Left lung (tissue), 10 donors: ENCODE results near the gene PAK1. TPM values are rescaled to one million over a fixed set of nuclear protein-coding genes. Genes with fewer than 3 reads are reported as not detected.

Experiments
- ATAC-seq: fragments of 200-7000 bp; cut with Tn5 transposase; one replicate; pipeline ENCODE4 v1.9.1; 2020; ENCODE audit warnings: moderate library complexity
- DNase-seq, 4 donors: peaks; one replicate each; pipeline ENCODE4 v3.0.0-alpha.2; 2013 to 2020
- H3K27ac ChIP-seq, 2 donors: fragments of 200-600 bp; sonication (generic) in 1 of 2; one replicate each; pipeline versions ENCODE4 v1.5.0 to v1.8.0; 2020 to 2021
- H3K27me3 ChIP-seq, 2 donors: fragments of 200-600 bp; sonication (generic) in 1 of 2; one replicate each; pipeline versions ENCODE4 v1.5.0 to v1.8.0; 2020 to 2021
- H3K36me3 ChIP-seq, 2 donors: fragments of 200-600 bp; sonication (generic) in 1 of 2; one replicate each; pipeline versions ENCODE4 v1.5.0 to v1.8.0; 2020 to 2021
- H3K4me1 ChIP-seq, 2 donors: fragments of 200-600 bp; one replicate each; pipeline ENCODE4 v1.8.0; 2021
- H3K4me3 ChIP-seq, 2 donors: fragments of 200-600 bp; sonication (generic) in 1 of 2; one replicate each; pipeline versions ENCODE4 v1.5.0 to v1.8.0; 2020 to 2021; ENCODE audit warnings: mild to moderate bottlenecking in 1 of 2
- H3K9me3 ChIP-seq, 2 donors: fragments of 200-600 bp; sonication (generic) in 1 of 2; one replicate each; pipeline versions ENCODE4 v1.5.0 to v1.8.0; 2020 to 2021
- intact Hi-C, 2 donors: fragments of 100-400 bp; cut with DNase I; formaldehyde crosslinking; loops; one replicate each; pipeline versions ENCODE4 v1.11.2 to v1.14.2; 2022
- polyA plus RNA-seq, 6 donors: library from polyadenylated mRNA; unstranded; fragments of 120-200 nt; gene quantifications; one replicate each; pipeline ENCODE4 v1.2.1, GENCODE V29; 2013; ENCODE audit not compliant: insufficient read length in 6 of 6
- total RNA-seq, 2 donors: library from RNA; stranded (reverse); fragmentation: NEBNext Ultra II Directional; extraction: Animal tissue kit (Norgen Biotek cat#: 25700); gene quantifications; one replicate each; pipeline ENCODE4 v1.2.1, GENCODE V29; 2021
- TF ChIP-seq, protein P1 (sequence below), 2 donors: fragments of 200-600 bp; sonication (generic) in 1 of 2; IDR thresholded peaks; one replicate each; pipeline versions ENCODE4 v1.5.0 to v1.8.0; 2021; ENCODE audit warnings: antibody characterized with exemption in 2 of 2
- donor health status: DM: no; HTN: yes; CAD: no.
- donor health status: DM: no; HTN: no; CAD: no.

Gene PAK1
- total and polyA plus RNA-seq, 8 donors = 32.4 to 61.4 (median 51.4) TPM

DNA sequence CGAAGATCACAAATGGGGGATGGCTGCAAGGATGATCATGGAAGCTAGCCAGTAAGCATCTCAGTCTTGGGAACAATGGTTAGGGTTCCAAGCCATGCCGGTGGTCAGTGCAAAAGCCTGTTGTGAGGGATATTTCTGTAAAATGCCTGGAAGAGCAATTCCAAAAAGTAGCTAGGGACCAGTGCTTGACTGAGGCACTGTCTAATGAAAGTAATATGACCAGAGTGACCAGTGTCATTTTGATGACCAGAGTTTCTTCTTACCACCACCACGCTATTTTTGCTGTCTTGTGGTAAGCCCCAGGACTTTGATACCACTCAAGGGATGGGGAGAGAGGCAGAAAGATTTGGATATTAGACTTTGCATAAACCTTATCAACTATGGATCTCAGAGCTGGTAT lies 190.8 kb downstream of the PAK1 start:
- Histone ChIP-seq H3K27ac (no peak overlapping the region), H3K4me3 (no peak overlapping the region), H3K36me3 (no peaks in the 10 kb centered on the region), H3K9me3 (peaks cover 0 to 7% of the 10 kb centered on the region in 2 donors), H3K4me1 (no peaks in the 10 kb centered on the region), H3K27me3 (peaks cover 0 to 4% of the 10 kb centered on the region in 2 donors)
- TF ChIP-seq, protein P1, sequence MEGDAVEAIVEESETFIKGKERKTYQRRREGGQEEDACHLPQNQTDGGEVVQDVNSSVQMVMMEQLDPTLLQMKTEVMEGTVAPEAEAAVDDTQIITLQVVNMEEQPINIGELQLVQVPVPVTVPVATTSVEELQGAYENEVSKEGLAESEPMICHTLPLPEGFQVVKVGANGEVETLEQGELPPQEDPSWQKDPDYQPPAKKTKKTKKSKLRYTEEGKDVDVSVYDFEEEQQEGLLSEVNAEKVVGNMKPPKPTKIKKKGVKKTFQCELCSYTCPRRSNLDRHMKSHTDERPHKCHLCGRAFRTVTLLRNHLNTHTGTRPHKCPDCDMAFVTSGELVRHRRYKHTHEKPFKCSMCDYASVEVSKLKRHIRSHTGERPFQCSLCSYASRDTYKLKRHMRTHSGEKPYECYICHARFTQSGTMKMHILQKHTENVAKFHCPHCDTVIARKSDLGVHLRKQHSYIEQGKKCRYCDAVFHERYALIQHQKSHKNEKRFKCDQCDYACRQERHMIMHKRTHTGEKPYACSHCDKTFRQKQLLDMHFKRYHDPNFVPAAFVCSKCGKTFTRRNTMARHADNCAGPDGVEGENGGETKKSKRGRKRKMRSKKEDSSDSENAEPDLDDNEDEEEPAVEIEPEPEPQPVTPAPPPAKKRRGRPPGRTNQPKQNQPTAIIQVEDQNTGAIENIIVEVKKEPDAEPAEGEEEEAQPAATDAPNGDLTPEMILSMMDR (IDR thresholded peaks at IDR 0.05) = no peak
- no peak for ATAC-seq
- intact Hi-C loops = no loop called here
- DNase-seq = no peak

DNA sequence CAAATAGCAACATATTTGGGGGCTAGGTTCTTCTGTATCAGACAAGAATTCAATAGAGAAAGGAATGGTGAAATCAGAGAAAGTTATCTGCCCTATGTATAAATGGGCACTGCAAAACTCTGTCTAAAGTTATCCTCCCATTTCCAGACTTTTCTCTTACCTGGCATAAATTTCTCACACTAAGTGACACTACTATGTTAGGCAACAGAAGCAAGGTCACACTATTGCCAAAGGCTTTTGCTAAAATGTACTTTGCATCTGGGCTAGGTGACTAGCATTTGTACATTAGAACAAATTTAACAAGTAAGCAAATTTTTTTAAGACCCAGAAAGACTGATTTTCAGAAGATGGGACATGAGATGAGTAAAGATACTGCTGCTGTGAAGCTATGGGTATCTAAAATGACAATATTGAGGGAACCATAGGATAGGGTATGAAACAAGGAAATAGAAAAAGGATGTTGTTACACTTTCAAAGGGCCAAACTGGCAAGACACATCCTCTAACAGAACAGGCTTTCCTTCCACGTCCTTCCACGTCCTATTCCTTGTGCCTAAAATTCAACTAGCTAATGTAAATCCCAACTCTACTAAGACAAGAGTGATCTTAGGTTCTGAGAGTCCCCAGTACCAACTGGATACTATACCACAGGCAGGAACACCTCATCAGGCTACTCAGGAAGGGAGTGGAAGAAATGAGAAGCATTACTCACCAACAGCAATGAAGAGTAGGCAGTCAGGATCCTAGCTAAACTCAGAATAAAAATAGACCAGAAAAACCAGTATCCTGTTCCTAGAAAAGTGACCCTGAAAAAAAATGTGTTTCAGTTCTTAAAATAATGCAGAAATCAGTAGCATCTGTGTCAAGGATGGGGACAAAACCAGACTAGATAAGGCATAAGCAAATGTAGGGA lies 195.0 kb downstream of the PAK1 start:
- Histone ChIP-seq H3K4me3 (no peak overlapping the region), H3K27me3 (peaks cover 0 to 4% of the 10 kb centered on the region in 2 donors), H3K27ac (no peak overlapping the region), H3K4me1 (no peaks in the 10 kb centered on the region), H3K36me3 (no peaks in the 10 kb centered on the region), H3K9me3 (peaks cover 0 to 7% of the 10 kb centered on the region in 2 donors)
- ATAC-seq (no peak), DNase-seq (no peak)
- intact Hi-C loops = no loop called here
- TF ChIP-seq, protein P1 (IDR thresholded peaks at IDR 0.05) = no peak

DNA sequence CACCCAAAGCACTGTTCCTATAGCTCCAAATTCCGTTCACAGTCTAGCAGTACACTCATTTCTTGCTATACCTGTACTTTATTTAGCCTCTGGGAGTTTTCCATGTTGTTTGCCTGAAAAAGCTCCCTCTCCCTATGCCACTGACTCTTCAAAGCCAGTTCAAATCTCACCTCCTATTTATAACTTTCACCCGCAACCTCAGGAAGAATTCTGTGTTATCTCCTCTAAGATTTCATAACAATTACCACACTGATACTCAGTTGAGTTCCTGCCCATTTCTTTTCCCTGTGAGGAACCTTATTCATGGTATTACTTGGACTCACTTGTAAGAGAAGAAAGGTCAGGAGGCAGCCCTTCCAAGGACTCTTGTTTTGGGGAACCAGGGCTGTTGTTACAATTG lies 197.6 kb downstream of the PAK1 start:
- no peak for DNase-seq
- H3K9me3 ChIP-seq = peaks cover 0 to 7% of the 10 kb centered on the region in 2 donors
- H3K4me3 ChIP-seq = no peak overlapping the region
- TF ChIP-seq, protein P1 (IDR thresholded peaks at IDR 0.05) = no peak
- ATAC-seq = no peak
- peaks cover 0 to 4% of the 10 kb centered on the region in 2 donors for H3K27me3 ChIP-seq
- no peaks in the 10 kb centered on the region for H3K4me1 ChIP-seq
- H3K27ac ChIP-seq = no peak overlapping the region
- H3K36me3 ChIP-seq = no peaks in the 10 kb centered on the region
- intact Hi-C loops = no loop called here

Other genes with a start within 250 kb of the PAK1 start
- not detected for gene GDPD4, start 172.4 kb downstream of the PAK1 start, total RNA-seq
- gene GDPD4, start 172.4 kb downstream of the PAK1 start, polyA plus RNA-seq = under 1 TPM; 0.34 to 0.78 (median 0.55) TPM
- 1 to 10 TPM in 1 of 2 donors, under 1 TPM in 1; 0.94 to 1.2 TPM for gene AQP11, start 115.9 kb upstream of the PAK1 start, total RNA-seq
- 1 to 10 TPM; 2.6 to 3.4 (median 3.3) TPM for gene AQP11, start 115.9 kb upstream of the PAK1 start, polyA plus RNA-seq
- gene CLNS1A, start 163.7 kb upstream of the PAK1 start, total RNA-seq = 10 to 100 TPM; 61.1 to 70.3 TPM
- 100 to 1,000 TPM; 179 to 202 (median 188) TPM for gene CLNS1A, start 163.7 kb upstream of the PAK1 start, polyA plus RNA-seq